Choroid plexus epithelial cell (primary cell): Measurements from ENCODE around the gene TNFAIP3.
A peak's percentile ranks its signal among the peaks of the same experiment; 100 is the strongest.

Experiments used
- DNase-seq: peaks from one replicate; pipeline ENCODE4 v3.0.0-alpha.2; 2010; ENCODE audit warnings: low read depth
- H3K4me3 ChIP-seq: 2 replicates; pipeline ENCODE4 v1.5.1; 2011; ENCODE audit warnings: low read depth, mild to moderate bottlenecking, control low read depth, low read length, moderate library complexity
- TF ChIP-seq, protein P1 (sequence below): conservative IDR thresholded peaks from 2 replicates; pipeline ENCODE4 v1.5.1; 2011; ENCODE audit warnings: low read depth, mild to moderate bottlenecking, control low read depth, inconsistent platforms, low read length, moderate library complexity

Gene TNFAIP3

DNA sequence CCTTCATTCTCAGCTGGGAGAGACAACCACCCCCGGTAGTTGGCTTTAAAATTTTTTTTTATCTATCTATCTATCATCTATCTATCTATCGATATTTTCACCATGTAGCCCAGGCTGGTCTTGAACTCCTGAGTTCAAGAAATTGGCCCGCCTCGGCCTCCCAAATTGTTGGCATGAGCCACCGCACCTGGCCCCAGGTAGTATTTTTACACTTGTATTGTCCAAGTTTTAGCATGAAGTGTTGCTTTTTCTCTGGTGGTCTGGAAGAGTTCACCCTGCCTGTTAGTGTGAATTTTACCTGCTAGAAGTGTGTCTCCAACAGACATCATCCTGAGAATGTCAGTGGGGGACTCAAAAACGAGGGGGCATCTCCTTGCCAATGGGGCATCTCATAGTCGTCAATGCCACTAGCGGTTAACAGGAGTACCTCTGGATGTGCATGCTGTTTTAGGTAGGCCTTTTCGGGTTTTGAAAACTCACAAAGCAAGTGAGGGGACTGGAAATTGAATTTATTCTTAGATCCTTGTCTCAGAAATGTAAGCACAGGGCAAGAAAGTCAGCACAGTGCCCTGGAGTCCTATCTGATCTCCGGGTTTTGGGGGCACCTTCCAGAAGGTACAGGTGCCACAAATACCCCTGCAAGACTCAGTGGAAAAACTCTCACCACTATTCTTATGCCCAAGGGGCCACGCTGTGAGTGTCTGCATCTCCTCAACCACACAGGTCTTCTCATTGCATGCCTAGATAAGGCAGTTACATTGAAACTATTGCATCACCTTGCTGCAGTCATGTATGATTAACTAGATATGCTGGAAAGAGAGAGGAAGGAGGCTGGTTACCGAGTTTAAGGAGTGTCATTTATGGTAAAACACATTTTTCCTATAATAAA lies 37.1 kb downstream of the TNFAIP3 start:
- H3K4me3 ChIP-seq: no peak overlapping the region
- DNase-seq: peak; percentile 64
- TF ChIP-seq, protein P1, sequence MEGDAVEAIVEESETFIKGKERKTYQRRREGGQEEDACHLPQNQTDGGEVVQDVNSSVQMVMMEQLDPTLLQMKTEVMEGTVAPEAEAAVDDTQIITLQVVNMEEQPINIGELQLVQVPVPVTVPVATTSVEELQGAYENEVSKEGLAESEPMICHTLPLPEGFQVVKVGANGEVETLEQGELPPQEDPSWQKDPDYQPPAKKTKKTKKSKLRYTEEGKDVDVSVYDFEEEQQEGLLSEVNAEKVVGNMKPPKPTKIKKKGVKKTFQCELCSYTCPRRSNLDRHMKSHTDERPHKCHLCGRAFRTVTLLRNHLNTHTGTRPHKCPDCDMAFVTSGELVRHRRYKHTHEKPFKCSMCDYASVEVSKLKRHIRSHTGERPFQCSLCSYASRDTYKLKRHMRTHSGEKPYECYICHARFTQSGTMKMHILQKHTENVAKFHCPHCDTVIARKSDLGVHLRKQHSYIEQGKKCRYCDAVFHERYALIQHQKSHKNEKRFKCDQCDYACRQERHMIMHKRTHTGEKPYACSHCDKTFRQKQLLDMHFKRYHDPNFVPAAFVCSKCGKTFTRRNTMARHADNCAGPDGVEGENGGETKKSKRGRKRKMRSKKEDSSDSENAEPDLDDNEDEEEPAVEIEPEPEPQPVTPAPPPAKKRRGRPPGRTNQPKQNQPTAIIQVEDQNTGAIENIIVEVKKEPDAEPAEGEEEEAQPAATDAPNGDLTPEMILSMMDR: no peak

DNA sequence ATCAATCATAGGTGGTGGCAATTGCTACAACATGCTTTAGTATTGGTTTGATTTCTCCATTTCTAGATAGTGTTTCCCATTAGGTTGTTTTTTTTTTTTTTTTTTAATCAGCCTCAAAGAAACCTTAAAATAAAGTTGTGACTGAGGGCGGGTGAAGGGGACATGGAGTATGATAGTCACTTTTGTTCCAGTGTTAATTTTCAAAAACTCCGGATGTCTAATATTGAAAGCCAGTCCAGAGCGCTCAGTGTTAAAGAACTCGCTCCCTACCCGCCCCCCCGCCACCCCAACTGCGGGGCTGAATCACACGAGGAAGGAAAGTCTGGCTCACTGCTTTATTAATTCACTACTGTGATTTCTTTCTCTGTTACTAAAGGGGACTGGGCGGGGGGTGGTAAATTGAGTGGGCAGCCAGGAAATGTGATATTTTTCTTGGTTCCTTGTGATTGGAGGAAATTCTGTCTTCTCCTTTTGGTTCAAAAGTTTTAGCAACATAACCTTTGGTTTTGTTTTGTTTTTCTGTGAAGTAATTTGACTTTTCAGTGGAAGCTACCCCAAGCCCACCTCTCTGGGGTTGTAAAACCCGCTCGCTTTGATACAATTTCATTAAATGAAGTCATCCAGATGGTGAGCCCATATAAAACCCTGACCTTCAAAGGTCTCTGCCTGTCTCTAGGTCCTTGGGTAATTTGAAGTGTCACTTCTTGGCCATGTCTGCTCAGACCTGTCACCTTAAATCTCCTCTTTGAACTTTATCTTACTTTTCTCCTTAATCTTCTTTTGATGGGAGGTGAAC lies 38.0 kb downstream of the TNFAIP3 start:
- H3K4me3 ChIP-seq: no peak overlapping the region
- peak; percentile 36 for DNase-seq
- TF ChIP-seq, protein P1: no peak

DNA sequence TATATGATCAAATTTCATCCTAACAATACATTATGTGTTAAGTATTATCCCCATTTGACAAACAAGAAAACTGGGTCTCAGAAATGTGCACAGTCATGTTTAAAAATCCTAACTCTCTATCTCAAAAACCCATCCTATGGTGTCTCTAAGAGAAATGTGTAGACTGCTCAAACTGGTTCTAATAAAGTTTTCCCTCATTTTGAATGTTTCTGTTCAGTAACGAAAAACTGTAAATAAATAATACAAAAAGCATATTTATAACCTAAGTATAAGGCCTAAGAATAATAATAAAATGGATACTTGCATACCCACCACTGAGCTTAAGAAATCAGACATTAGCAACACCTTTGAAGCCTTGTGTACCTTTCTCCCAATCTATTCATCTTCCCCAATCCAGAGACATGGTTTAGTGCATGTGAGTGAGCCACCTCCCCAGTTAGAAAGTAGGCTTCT lies 39.0 kb downstream of the TNFAIP3 start:
- TF ChIP-seq, protein P1: no peak
- no peak overlapping the region for H3K4me3 ChIP-seq
- no peak for DNase-seq

DNA sequence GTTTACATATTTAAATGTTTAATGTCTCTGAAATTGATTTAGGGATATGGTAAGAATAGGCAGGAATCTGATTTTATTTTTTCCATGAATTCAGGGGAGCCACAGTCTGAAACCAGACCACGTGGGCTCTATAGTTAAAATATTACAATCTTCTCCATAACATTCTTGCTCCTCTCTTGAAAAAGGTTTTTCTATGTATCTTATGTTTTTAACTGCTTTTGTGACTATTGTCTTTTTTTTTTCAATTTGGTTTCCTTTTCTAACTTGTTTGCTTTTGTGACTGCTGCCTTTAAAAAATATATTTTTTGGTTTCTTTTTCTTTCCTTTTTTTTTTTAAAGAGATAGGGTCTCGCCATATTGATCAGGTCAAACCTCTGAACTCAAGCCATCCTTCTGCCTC lies 40.1 kb downstream of the TNFAIP3 start:
- TF ChIP-seq, protein P1: no peak

DNA sequence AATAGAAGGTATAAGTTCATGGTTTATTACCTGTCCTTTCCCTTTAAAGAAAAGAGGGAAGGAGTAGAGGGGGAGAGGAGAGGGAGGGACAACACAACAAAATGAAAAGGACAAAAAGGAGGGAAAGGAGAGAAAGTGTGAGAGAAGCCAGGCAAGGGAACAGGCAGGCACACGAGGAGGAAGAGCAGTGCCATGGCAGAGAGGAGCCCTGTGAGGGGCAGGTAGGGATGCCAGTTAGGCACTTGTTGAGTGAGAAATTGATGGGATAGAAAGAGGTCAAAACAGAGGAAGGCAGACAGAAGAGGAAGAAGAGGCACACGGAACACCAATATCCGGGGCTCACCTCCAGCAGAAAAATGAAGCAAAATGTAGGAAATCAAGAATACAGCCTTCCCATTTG lies 42.5 kb downstream of the TNFAIP3 start:
- DNase-seq: no peak
- TF ChIP-seq, protein P1: no peak
- H3K4me3 ChIP-seq: no peak overlapping the region

More for the DNA sequence above, 40.1 kb downstream of the TNFAIP3 start:
- no peak overlapping the region for H3K4me3 ChIP-seq
- DNase-seq: no peak

DNA sequence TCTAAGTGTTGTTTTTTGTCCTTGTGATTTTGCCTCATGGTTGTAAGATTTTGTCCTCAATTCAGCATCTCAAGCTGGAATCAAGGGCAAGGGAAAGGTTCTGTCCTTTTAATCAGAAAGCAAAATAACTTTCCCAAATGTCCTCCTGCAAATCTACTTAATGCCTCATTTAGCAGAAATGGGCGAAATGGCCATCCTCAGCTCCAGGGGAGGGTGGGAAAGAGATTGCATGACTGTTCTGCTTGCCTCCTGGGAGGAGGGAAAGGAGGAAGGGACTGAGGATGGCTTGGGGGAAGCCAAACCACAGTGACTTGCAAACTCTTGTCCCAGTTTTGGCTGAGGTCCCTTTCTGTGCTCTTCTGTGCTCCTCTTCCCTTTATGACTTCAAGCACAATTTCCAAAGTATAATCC lies 43.4 kb downstream of the TNFAIP3 start:
- TF ChIP-seq, protein P1: no peak
- DNase-seq: no peak
- no peak overlapping the region for H3K4me3 ChIP-seq
